Osteoblast (primary cell): ENCODE measurements around the gene SETD1A. TPM values are rescaled to one million over a fixed set of nuclear protein-coding genes. Genes with fewer than 3 reads are reported as not detected.
A peak's percentile ranks its signal among the peaks of the same experiment; 100 is the strongest.

ENCODE experiments used
- DNase-seq: peaks from one replicate; pipeline ENCODE4 v3.0.0; 2011; ENCODE audit warnings: low spot score, mixed read lengths; ENCODE audit not compliant: insufficient read length; ENCODE audit errors: missing footprints
- H2AFZ ChIP-seq: 2 replicates; pipeline ENCODE4 v1.6.0; 2011; ENCODE audit warnings: mild to moderate bottlenecking, low read length
- H3K27ac ChIP-seq: 2 replicates; pipeline ENCODE4 v1.5.1; 2011; ENCODE audit warnings: mild to moderate bottlenecking, low read depth, low read length, moderate library complexity
- H3K27me3 ChIP-seq: 2 replicates; pipeline ENCODE4 v1.6.0; 2012; ENCODE audit warnings: mild to moderate bottlenecking, control low read depth, inconsistent platforms, low read length, moderate library complexity; ENCODE audit not compliant: insufficient read depth
- H3K36me3 ChIP-seq: 2 replicates; pipeline ENCODE4 v1.5.1; 2011; ENCODE audit warnings: mild to moderate bottlenecking, low read length, control low read depth, moderate library complexity; ENCODE audit not compliant: insufficient read depth
- H3K4me1 ChIP-seq: 2 replicates; pipeline ENCODE4 v1.5.1; 2011; ENCODE audit warnings: mild to moderate bottlenecking, low read length, control low read depth, moderate library complexity; ENCODE audit not compliant: insufficient read depth
- H3K4me2 ChIP-seq: 2 replicates; pipeline ENCODE4 v1.6.0; 2011; ENCODE audit warnings: mild to moderate bottlenecking, low read length; ENCODE audit not compliant: insufficient read depth
- H3K4me3 ChIP-seq: fragments of 200-600 bp; sonication (generic); 3 replicates; pipeline ENCODE4 v1.5.1; 2012; ENCODE audit warnings: mild to moderate bottlenecking, low read length, inconsistent platforms; ENCODE audit not compliant: insufficient read depth
- H3K79me2 ChIP-seq: 2 replicates; pipeline ENCODE4 v1.6.0; 2012; ENCODE audit warnings: mild to moderate bottlenecking, low read length, control low read depth, inconsistent platforms; ENCODE audit not compliant: insufficient read depth
- H3K9me3 ChIP-seq: 2 replicates; pipeline ENCODE4 v1.5.1; 2011; ENCODE audit warnings: low read depth, low read length, control low read depth
- H4K20me1 ChIP-seq: 2 replicates; pipeline ENCODE4 v1.6.0; 2012; ENCODE audit warnings: mild to moderate bottlenecking, low read length, control low read depth; ENCODE audit not compliant: insufficient read depth
- CTCF ChIP-seq: IDR thresholded peaks from 2 replicates; pipeline ENCODE4 v1.5.1; 2011; ENCODE audit warnings: mild to moderate bottlenecking, low read depth, low read length, moderate library complexity; ENCODE audit errors: extremely low read depth
- total RNA-seq: library from RNA; depleted of rRNA; stranded (reverse); fragments of >200 nt; gene quantifications from 2 replicates; pipeline ENCODE4 v1.2.3, GENCODE V29; 2012

SETD1A gene
- total RNA-seq: 2.2 and 2.9 TPM in 2 replicates

DNA sequence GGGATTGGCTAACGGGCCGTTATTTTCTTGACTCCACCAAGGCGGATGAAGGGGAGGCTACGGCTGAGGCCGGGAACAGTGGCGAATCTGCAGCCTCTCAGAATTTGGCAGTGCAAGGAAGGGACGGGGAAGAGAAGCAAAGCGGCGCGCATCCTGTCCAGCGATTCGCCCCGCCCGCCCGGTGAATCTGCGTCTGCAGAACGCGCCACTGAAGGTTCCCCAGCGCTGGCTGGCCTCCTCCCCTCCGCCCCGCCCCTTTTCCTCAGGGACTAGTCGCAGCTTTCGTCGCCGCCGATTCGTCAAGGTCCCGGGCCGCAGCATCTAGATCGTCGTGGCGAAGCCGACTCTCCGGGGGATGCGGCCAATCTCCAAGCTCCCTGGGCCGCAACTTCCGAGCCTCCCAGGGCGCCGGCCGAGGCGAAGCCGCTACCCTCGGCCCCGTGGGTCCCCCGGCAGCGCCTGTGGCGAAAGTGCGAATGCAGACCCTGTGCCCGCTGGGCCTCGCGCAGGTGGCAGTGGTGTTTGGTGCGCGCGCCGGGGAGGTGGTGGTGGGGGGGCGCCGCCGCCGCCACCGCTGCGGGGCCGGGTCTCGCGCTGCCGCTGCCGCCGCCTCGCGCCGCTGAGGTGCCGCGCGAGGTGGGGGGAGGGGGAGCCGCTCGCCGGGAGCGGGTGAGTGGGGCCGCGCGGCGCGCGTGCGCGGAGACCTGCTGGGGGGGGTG lies at the start of gene SETD1A:
Gene SETD1A, plus strand, starts transcription at position 299 of the 719 bp plus-strand sequence. CDS start 978 bp downstream, outside the sequence.
- TF ChIP-seq CTCF: peak; percentile 3
- H4K20me1 ChIP-seq: peaks cover 22% of the 10 kb centered on the region
- H3K27ac ChIP-seq: peak within 1 kb of the TSS; percentile 96
- peak within 1 kb of the TSS; percentile 94 for H3K4me3 ChIP-seq
- no peaks in the 10 kb centered on the region for H3K9me3 ChIP-seq
- H3K4me2 ChIP-seq: peak within 1 kb of the TSS; percentile 99
- peaks cover 27% of the 10 kb centered on the region for H3K79me2 ChIP-seq
- peaks cover 14% of the 10 kb centered on the region for H3K4me1 ChIP-seq
- H2AFZ ChIP-seq: peak within 1 kb of the TSS; percentile 96
- H3K27me3 ChIP-seq: no peaks in the 10 kb centered on the region
- peak; percentile 100 for DNase-seq
- peaks cover 35% of the 10 kb centered on the region for H3K36me3 ChIP-seq

DNA sequence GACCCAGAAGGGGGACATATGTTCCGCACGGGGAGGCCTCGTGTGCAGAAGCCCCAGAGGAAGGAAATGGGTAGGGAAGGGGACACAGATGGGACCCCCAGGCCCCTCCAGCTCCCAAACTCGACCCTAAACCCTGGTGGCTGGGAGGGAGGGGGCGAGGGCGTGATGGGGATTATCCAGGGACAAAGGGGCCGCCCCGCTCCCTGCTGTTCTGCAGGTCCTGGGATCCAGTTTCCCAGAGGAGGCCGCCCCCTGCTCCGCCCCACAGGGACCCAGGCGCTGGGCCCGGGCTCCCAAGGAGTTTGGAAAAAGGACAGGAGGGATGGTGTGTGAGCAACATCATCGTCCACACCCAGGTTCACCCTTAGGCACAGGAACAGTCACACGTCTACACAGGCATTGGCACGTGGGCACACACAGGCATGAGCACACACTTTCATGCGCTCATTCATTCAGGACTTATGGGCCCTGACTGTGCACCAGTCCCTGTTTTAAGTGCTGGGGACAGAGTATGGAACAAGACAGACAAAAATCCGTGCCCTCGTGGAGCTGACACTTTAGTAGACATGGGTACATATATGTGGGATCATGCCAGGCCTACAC lies 47.0 kb upstream of the SETD1A start:
- peak; percentile 36 for DNase-seq
- Histone ChIP-seq H3K4me2 (no peak overlapping the region), H3K4me3 (no peak overlapping the region), H3K27ac (no peak overlapping the region), H3K4me1 (no peaks in the 10 kb centered on the region), H3K27me3 (no peaks in the 10 kb centered on the region), H4K20me1 (no peaks in the 10 kb centered on the region), H3K36me3 (no peaks in the 10 kb centered on the region), H2AFZ (no peak overlapping the region), H3K79me2 (no peaks in the 10 kb centered on the region), H3K9me3 (no peaks in the 10 kb centered on the region)
- TF ChIP-seq CTCF: no peak

- Histone ChIP-seq H3K27me3 (no peaks in the 10 kb centered on the region), H3K4me1 (no peaks in the 10 kb centered on the region), H4K20me1 (no peaks in the 10 kb centered on the region), H3K79me2 (no peaks in the 10 kb centered on the region), H2AFZ (no peak overlapping the region), H3K4me2 (no peak overlapping the region), H3K27ac (no peak overlapping the region), H3K4me3 (no peak overlapping the region), H3K9me3 (no peaks in the 10 kb centered on the region), H3K36me3 (no peaks in the 10 kb centered on the region)
- no peak for DNase-seq
- TF ChIP-seq CTCF: no peak
Measured at GRCh38 chr16:30912794-30913412, 44.7 kb upstream of the SETD1A start.

GRCh38 chr16:30914830-30915229 lies 42.7 kb upstream of the SETD1A start:
- H3K4me2 ChIP-seq: no peak overlapping the region
- H3K79me2 ChIP-seq: no peaks in the 10 kb centered on the region
- DNase-seq: no peak
- no peaks in the 10 kb centered on the region for H3K27me3 ChIP-seq
- TF ChIP-seq CTCF: no peak
- H2AFZ ChIP-seq: no peak overlapping the region
- no peaks in the 10 kb centered on the region for H4K20me1 ChIP-seq
- H3K36me3 ChIP-seq: no peaks in the 10 kb centered on the region
- no peak overlapping the region for H3K27ac ChIP-seq
- H3K9me3 ChIP-seq: no peaks in the 10 kb centered on the region
- no peaks in the 10 kb centered on the region for H3K4me1 ChIP-seq
- no peak overlapping the region for H3K4me3 ChIP-seq
